BE2C (cell line): Measurements from ENCODE around the gene ALDH3A1.

ENCODE experiments used
- DNase-seq: peaks from one replicate; pipeline ENCODE4 v3.0.0-alpha.2; 2020
- H3K27me3 ChIP-seq: fragments of 250-450 bp; sonication (Bioruptor Pico); 2 replicates; pipeline ENCODE4 v1.5.1; 2020; ENCODE audit warnings: mild to moderate bottlenecking
- H3K36me3 ChIP-seq: fragments of 250-450 bp; sonication (Bioruptor Pico); 2 replicates; pipeline ENCODE4 v1.5.1; 2020; ENCODE audit warnings: mild to moderate bottlenecking
- H3K4me1 ChIP-seq: fragments of 250-450 bp; sonication (Bioruptor Pico); 2 replicates; pipeline ENCODE4 v1.5.1; 2020
- H3K4me3 ChIP-seq: 2 replicates; pipeline ENCODE4 v1.5.1; 2011; ENCODE audit warnings: low read depth, low read length
- H3K9me3 ChIP-seq: fragments of 250-450 bp; sonication (Bioruptor Pico); 2 replicates; pipeline ENCODE4 v1.5.1; 2020
- TF ChIP-seq, protein P1 (sequence below): IDR thresholded peaks from 2 replicates; pipeline ENCODE4 v1.5.1; 2012; ENCODE audit warnings: mild to moderate bottlenecking, low read depth, low read length

The ALDH3A1 gene

DNA sequence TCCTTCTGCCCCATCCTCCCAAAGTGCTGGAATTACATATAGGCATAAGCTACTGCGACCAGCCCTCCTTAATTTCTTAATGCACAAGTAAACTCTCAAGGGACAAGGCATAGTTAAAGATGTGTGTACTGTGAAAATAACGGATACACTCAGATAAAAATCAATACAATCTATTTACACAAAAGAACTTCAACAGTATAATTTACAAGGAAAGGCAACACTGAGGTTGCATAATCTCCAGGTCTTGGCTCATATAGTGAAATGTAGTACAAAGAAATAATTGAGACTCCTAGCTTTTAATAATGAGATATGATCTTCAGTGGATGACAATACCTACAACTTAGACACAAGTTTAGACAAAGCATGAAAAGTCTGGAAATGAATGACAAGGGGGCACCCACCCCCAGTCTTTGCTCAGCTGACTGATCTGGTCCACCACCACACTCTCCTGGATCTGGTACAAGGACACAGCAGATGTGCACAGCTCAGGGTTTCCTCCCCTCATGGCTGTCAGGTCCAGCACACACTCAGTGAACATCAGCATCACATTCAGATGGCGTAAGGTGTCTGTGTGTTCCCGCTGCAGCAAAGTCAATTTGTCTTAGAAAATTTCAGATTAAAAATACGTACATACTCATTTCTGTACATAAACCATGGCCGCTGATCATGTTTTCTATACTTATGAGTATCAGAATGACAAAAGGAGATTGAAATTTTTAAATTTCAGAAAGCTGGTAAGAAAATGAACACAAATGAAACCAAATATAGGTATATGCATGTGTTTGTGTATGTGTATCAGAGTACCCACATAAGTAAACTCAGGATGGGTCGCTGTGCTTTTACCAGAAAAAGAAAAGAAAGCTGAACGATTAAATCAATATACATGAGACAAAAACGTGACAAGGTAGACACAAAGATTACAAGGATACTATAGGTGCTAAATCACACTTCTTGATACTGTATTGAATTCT is 33.7 kb upstream of the ALDH3A1 start:
- TF ChIP-seq, protein P1, sequence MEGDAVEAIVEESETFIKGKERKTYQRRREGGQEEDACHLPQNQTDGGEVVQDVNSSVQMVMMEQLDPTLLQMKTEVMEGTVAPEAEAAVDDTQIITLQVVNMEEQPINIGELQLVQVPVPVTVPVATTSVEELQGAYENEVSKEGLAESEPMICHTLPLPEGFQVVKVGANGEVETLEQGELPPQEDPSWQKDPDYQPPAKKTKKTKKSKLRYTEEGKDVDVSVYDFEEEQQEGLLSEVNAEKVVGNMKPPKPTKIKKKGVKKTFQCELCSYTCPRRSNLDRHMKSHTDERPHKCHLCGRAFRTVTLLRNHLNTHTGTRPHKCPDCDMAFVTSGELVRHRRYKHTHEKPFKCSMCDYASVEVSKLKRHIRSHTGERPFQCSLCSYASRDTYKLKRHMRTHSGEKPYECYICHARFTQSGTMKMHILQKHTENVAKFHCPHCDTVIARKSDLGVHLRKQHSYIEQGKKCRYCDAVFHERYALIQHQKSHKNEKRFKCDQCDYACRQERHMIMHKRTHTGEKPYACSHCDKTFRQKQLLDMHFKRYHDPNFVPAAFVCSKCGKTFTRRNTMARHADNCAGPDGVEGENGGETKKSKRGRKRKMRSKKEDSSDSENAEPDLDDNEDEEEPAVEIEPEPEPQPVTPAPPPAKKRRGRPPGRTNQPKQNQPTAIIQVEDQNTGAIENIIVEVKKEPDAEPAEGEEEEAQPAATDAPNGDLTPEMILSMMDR: no peak
- H3K4me3 ChIP-seq: no peak overlapping the region
- no peak for DNase-seq
- no peaks in the 10 kb centered on the region for H3K27me3 ChIP-seq
- H3K9me3 ChIP-seq: no peaks in the 10 kb centered on the region
- no peaks in the 10 kb centered on the region for H3K36me3 ChIP-seq
- H3K4me1 ChIP-seq: no peaks in the 10 kb centered on the region

DNA sequence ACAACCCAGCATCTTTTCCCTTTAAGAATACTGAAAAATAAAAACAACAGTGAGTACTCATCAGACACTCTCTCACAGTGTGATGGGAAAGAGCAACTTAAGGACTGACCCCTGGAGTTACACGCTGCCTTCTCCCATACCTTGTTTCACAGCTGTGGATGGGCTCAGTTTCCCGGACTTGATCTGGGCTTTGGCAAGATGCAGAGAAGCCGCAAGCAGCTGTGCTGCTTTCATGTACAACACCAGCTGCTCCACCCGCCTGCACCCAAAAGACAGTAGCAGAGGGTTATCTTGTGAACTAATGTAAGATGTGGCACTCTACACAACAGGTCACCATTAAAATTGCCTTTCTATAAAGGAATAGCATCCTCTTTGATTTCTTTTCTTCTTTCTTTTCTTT is 32.7 kb upstream of the ALDH3A1 start:
- no peaks in the 10 kb centered on the region for H3K36me3 ChIP-seq
- TF ChIP-seq, protein P1: no peak
- no peaks in the 10 kb centered on the region for H3K4me1 ChIP-seq
- H3K9me3 ChIP-seq: no peaks in the 10 kb centered on the region
- no peak for DNase-seq
- H3K27me3 ChIP-seq: no peaks in the 10 kb centered on the region
- no peak overlapping the region for H3K4me3 ChIP-seq

DNA sequence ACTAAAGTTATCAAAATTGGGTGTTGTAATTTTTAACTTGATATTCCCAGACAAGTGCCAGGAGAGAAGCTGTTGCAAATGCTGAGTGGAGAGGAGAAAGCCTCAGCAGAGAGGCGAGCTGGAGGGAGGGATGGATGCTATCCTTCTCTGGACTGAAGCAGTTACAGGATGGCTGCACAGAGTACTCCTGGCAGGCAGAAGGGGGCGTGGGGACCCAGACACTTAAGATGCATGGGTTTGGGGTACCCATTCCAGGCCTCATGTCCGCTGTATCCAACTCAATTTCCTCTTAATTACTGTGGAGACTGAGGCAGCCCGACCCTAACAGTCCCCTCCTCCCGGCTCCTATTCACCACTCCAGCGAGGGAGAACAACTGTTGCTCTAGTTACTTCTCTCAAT is 25.4 kb upstream of the ALDH3A1 start:
- DNase-seq: no peak
- Histone ChIP-seq H3K36me3 (no peaks in the 10 kb centered on the region), H3K4me1 (no peaks in the 10 kb centered on the region)

DNA sequence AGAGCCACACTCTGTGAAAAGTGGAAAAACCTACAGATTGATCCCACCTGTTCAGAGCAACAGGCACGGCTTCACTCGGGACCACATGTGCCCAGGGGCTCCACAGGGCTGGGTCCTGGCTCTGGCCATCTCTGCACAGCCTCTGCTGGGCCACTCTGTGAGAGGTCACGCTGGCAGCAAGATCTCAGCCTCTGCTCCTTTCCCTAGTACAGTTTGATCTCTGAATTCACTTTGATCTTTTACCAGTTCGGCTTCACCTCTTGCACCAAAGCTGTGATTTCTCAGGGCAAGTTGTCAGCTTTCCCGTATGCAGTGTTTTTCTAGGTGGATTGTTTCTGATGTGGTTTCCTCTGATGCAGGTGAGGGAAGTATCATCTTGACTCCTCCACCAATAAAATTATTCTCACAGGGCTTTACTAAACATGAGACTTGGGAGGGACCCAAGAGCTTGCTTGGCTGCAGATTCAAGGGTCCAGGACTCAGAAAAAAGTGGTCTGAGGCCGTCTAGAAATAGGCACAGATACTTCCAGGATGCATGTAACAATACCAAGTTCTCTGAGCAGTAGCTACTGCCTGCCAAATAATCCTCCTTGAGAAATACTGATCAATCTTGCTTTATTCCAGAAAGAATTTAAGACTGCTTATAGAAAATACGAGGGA is 24.0 kb upstream of the ALDH3A1 start:
- Histone ChIP-seq H3K9me3 (no peaks in the 10 kb centered on the region), H3K4me3 (no peak overlapping the region), H3K36me3 (no peaks in the 10 kb centered on the region), H3K27me3 (no peaks in the 10 kb centered on the region), H3K4me1 (no peaks in the 10 kb centered on the region)
- TF ChIP-seq, protein P1: no peak
- DNase-seq: no peak

More for the DNA sequence above, 25.4 kb upstream of the ALDH3A1 start:
- TF ChIP-seq, protein P1: no peak
- Histone ChIP-seq H3K9me3 (no peaks in the 10 kb centered on the region), H3K4me3 (no peak overlapping the region), H3K27me3 (no peaks in the 10 kb centered on the region)

DNA sequence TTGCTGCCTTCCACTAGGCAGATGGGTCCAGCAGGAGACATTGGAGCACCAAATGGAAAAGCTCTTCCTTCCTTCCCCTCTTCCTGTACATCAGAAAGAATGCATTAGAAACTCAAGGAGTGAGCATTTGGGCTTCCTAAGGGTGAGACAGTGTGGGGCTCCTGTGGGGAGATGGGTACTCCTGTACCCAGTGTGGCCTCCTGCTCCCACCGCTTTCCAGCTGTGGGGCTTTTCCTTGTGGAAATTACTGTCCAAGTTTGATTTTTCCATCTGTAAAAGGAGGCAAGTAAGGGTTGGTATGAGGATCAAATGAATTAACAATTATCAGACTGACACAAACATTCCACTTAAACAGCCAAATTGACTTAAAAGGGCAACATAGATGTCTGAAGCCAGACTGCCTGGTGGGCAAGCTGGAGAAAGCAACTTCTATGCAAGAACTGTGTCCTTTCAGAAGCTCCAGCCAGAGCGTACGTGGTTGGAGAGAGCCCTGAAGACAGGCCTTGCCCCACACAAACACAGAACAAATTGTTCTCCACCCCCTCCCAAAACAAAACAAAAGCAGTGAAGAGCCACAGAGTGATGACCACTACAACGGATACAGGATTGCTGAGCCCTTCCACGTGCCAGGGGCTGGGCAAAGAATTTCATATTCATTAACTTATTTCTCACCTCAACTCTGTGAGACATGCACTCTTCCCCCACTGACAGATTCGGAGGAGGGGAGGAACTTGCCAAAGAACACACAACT is 23.1 kb upstream of the ALDH3A1 start:
- no peaks in the 10 kb centered on the region for H3K27me3 ChIP-seq
- no peaks in the 10 kb centered on the region for H3K36me3 ChIP-seq
- DNase-seq: no peak
- H3K4me1 ChIP-seq: no peaks in the 10 kb centered on the region
- TF ChIP-seq, protein P1: no peak
- H3K4me3 ChIP-seq: no peak overlapping the region
- H3K9me3 ChIP-seq: no peaks in the 10 kb centered on the region
